T-helper 1 cell treated with Interleukin-12 subunit alpha and Interleukin-12 subunit beta and Interleukin-4 antibody, amounts not matched to agents 30 ng/mL and 1 ng/mL, for 36 hours (primary cell): Measurements from ENCODE around the gene PKIB. TPM values are rescaled to one million over a fixed set of nuclear protein-coding genes. Genes with fewer than 3 reads are reported as not detected.

ENCODE experiments used
- intact Hi-C: fragments of 100-400 bp; cut with micrococcal nuclease; formaldehyde crosslinking; loops from one replicate; pipeline ENCODE4 v1.15.1; 2024
- total RNA-seq: library from RNA; stranded (reverse); gene quantifications from 2 replicates; pipeline ENCODE4 v1.2.3, GENCODE V29; 2022

The PKIB gene
- total RNA-seq, 1 donor from 2014 or later, result 0.39 TPM

DNA sequence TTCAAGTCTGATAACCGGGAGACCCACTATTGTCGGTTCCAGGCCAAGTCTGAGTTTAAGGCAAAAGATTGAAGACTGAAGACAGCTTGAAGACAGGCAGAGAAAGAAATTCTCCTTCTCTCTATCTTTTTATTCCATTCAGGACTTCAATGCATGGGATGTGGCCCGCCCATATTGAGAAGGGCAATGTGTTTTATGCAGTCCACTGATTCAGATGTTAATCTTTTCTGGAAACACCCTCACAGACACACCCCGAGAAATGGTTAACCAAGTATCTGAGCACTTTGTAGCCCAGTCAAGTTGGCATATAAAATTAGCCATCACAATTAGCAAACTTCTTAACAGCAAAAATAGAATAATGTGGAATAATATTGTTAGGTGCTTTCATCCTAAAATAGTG, 93.9 kb downstream of the PKIB start:
- intact Hi-C loops, result no loop called here

- intact Hi-C loops, result no loop called here
These were observed 99.8 kb downstream of the PKIB start for GRCh38 chr6:122709922-122710512.

DNA sequence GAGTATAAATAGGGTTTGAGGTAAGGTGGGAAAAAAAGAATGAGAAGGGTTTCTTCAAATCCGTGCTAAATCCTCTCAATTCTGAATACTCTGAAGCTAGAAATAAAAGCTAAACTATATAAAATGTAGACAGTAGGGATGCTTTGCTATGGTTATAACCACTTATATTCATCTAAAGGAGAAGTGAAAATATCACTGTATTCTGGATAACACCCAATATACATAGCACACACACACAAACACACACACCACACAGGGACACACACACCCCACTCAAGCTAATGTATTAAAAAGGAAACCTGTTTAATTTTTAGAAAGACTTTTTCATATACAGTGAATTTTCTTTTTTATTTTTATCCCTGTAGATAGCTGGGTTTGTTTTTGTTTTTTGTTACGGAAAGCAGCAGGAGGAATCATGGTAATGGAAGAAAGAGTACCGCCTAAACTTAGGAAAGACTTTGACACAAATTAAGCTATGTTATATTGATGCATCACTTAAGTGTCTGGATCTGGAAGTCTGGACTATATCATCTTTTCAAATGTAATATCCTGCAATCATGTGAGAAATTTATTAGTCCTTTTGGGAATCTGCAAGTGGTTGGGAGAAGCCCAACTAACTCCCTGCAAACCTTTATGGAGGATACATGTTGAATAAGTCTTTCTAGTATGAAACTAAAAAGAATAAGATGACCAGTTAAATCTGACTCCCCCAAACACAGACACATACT, 100.9 kb downstream of the PKIB start:
- intact Hi-C loops, result no loop called here

- intact Hi-C loops, result no loop called here
These were observed 101.9 kb downstream of the PKIB start for GRCh38 chr6:122712093-122712447.

GRCh38 chr6:122712448-122713137, 102.4 kb downstream of the PKIB start:
- intact Hi-C loops, result no loop called here

DNA sequence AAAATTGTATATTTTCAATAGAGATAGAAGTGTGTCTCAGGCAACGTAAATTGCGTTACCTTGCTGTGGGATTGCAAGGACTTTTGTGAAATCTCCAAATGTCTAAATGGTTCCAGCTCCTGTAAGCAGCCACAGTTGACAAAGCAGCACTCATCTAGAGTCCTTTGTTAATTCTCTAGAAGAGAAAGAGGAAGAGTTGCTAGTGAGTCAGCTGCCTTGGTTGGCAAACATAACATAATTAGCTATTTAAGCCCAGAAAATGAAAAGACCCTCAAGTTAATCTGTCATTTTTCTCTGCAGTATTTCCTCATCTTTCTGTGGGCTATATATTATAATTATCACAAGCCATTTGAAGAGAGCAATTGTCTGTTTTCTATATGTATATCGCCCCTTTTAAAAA, 102.9 kb downstream of the PKIB start:
- intact Hi-C loops, result no loop called here

GRCh38 chr6:122714059-122714458, 103.9 kb downstream of the PKIB start:
- intact Hi-C loops, result no loop called here

DNA sequence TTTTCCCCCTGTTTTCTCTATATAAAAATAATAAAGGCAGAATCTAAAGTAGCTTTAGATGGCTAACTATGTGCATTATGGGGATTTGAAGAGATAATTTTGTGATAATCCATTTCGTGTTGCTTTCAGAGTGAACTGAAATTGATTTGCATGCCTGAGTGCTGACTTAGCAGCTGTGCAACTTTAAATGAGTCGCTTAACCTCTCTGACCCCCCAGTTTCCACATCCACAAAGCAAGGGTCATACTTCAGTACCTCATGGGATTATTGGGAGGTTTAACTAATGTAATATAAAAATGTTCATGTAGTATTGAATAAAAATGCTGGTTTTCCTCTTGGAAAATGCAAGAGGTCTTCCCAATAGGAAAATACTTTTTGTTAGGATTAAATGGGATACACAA, 105.5 kb downstream of the PKIB start:
- intact Hi-C loops, result no loop called here

DNA sequence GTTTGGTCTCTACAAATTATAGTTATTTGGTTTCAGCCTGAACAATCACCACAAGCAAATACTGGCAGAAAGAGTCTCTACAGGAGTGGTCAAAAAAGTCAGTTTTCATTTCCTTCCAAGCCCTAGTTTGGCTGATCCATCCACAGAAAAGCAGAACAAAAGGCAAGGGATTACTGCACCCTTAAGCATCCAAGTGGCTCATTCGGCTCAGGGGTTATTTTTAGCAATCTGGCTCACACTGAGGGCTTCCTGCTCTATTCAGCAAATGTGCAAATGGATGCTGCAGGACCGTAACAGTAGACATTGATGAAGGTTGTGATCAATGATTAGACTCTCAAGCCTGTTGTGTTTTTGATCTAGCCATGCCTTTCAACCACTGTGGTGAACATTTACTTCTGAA, 107.1 kb downstream of the PKIB start:
- intact Hi-C loops, result no loop called here

DNA sequence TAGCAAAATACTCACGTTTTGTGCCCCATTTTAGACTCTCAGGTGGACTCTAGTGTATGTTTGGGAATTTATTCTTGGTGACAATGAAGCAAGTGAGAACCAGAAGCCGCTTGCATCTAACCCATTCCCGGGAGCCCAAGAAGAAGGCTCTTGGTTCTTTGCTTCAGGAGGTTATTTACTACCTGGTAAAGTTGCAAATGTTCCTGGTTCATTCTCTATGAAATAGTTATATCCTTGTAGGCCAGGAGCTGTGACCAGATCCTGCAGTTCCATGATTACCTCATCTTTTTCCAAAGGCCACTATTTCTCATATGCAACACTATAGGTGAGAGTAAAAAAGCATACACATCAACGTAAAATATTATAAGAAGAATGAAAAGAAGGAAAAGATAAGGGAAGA, 108.4 kb downstream of the PKIB start:
- intact Hi-C loops, result no loop called here

GRCh38 chr6:122719176-122719575, 109.0 kb downstream of the PKIB start:
- intact Hi-C loops, result no loop called here

GRCh38 chr6:122722746-122723145, 112.5 kb downstream of the PKIB start:
- intact Hi-C loops, result no loop called here

DNA sequence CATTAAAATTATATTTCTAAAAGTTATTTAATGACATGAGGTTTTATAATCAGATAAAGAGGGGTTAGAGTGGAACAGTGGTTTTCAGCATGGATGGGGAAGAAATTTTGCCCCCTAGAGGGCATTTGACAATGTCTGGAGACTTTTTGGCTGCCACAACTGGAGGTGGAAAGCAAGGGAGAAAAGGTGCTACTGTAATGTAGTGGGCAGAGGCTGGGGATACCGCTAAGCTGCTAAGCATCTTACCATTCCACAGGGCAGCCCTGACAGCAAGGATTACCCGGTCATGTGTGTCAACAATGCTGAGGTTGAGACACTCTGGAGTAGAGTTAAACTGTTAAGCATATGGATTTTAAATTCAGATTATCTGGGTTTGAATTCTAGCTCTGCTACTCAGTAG, 116.4 kb downstream of the PKIB start:
- intact Hi-C loops, result no loop called here

DNA sequence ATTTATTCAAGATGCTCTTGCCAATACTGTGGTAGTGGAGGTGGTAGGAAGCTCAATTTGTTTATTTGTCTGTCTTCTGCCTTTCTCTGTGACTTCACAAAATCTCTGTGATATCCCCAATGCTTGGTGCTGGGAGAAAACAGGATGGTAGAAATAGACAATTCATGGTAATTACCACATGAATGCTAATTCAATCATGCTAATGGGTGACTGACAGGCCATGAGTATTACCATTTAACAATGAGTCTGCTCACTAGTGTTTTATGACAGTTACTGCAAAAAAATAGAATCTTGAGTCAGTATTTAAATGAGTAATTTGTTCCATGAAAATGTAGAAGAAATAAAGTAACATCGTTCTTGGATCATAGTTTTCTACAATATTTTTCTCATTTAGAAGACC, 117.0 kb downstream of the PKIB start:
- intact Hi-C loops, result no loop called here

GRCh38 chr6:122730334-122730733, 120.1 kb downstream of the PKIB start:
- intact Hi-C loops, result loop anchor here (1.0 kb wide), 4 partner anchors 109 to 586 kb away; no protein-coding TSS in a partner anchor

DNA sequence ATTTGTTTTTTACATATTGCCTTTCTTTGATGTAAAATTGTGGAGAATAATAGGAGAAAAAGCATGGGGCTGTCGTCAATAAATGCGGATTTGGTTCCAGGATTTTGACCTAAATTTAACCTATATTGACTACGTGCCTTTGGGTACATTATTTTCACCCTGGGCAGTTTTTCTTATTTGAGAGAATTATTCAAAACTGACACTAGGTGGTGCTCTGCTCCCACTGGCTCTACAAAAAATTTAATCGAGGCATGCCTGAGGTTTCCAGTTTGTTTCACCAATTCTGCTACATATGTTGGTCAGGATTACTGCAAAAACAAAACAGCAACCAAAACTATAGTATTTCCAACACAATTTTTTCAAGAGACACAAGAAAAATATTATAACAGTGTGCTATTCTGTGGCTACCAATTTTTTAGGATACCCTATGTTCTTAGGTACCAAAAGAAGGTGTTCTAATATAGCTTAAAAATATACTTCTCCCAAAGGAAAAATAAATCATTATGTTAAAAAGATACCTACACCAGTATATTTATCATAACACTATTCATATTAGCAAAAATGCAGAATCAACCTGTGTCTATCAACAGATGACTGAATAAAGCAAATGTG, 120.7 kb downstream of the PKIB start:
- intact Hi-C loops, result loop anchor here (1.0 kb wide), 4 partner anchors 108 to 585 kb away; no protein-coding TSS in a partner anchor

DNA sequence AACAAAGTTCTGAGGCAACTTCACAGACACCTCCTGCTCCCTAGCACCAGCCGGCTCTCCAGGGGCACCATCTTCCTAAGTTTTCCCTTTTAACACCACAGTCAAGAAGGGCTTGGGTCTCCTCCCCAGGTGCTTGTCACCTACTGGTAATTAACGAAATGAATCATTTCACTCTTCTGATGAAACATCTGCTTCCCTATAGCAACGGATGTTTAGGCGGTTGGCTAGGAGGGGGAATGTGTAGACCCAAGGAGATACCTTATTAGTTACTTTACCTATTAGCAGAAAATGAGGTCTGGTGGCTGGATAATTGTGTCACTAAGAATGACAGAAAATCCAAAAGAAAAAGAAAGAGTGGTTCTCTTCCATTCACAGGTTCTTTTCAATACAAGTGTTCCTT, 123.1 kb downstream of the PKIB start:
- intact Hi-C loops, result no loop called here

DNA sequence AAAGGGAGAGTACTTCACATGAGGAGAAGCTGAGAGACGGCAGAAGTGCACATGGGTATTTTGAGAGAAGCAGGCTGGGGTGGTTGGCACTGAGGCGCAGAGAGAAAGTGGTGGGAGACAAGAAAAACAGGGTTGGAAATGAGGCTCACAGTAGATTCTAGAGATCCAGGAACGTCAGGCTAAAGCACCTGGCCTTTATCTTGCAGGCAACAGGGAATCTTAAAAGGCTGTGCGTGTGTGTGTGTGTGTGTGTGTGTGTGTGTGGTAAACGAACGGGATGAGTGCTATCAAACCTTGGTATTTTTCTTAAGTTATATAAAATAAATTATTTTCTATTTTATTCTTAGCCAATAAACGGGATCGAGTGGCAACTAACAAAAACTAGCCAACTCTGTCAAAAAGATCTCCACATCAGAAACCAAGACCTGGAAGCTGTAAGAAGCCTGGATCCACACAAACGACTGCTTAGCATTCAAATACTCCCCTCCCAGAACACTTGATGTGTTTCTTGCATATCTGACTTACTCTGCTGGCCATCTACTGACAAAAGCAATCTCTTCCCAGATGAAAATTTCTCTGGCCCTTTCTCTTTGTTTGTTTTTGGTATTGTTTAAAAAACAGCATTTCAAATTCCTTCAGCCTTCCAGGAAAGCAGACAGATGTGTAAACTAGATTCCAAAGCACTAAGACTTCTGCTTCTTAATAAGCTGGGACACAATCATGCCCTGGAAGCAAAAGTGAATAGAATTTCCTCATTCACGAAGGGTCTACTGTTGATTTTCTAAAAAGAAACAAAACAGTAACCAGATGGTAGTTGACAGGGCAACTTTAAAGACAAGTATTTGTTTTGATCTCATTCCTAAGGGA, 124.6 kb downstream of the PKIB start:
- intact Hi-C loops, result no loop called here

DNA sequence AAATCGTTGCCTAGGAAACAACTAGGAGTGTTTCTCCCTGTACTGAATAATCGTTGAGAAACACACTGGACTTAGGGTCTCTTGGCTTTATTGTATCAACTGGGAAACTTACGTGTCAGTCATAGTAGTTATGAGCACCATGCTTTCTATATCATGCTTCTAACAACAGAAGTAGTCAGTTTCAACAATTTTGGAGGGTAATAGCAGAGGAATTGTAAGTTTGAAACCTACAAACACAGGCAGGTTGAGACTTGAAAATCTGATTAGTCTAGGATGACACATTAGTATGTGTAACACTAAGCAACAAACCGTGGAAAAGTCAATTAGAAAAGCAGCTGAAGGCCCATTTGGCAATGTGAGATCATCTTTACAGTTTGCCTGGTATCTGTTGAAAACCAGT, 125.4 kb downstream of the PKIB start:
- intact Hi-C loops, result no loop called here

DNA sequence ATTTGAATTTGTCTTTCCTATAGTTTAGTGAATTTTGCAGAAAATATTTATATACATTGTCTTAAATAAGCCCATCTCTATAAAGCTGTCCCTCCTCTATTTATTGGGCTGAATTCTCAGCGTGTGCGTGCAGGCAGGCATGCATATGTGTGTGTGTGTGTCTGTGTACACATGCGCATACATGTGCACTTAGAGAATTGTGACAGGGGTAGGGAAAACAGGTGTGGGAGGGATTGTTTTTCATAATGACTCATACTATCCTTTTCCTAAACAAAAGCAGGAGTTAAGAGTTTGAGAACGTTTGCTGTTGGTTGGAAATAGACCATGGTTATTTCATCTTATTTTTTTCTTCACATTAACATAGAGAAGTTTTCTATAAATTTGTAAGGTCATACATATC, 126.0 kb downstream of the PKIB start:
- intact Hi-C loops, result no loop called here

GRCh38 chr6:122736616-122737015, 126.4 kb downstream of the PKIB start:
- intact Hi-C loops, result no loop called here
